ENCODE data around the gene UBE2L5. TPM values are rescaled to one million over a fixed set of nuclear protein-coding genes. Genes with fewer than 3 reads are reported as not detected.

The UBE2L5 gene
- total RNA-seq, 1 experiment from 2014 or later: not detected

DNA sequence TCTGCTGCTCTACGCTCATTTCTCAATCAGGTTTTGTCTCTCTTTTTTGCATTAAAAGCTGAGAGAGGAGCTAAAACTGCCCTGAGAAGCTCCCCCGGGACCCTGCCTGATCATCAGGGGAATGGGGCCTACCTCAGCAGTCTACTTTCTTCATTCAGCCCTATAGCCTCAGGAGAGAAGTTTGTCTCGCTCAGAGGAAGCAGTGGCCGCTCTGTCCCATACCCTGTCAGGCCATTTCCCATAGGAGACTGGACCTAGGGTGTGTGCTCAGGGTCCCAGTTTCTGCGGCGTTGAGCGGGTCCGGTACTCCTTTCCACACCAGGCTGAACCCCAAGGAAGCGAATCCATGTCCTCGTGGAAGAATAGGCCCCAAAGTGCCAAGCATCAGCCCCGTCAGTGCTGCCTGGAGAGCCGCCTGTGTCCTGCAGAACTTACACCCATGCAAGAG is 21.7 kb downstream of the UBE2L5 start:
- intact Hi-C loops (cut with micrococcal nuclease): no loop called here
- no peaks in the 10 kb centered on the region for H4K20me1 ChIP-seq (ENCODE audit: low read length)
- H3K4me1 ChIP-seq (ENCODE audit: insufficient read depth, low read length): no peaks in the 10 kb centered on the region; the same call in 1 of the 2 replicates
- no peaks in the 10 kb centered on the region for H3K27me3 ChIP-seq (ENCODE audit: low read length)
- no peak overlapping the region for H3K4me2 ChIP-seq (ENCODE audit: low read length)
- ChIA-PET POLR2A (ENCODE audit: unreplicated experiment) (no interaction called here), CTCF (no interaction called here)
- no peaks in the 10 kb centered on the region for H3K9me3 ChIP-seq (ENCODE audit: low read length)
- no TSS peak for BruUV-seq (replicated peaks)
- no peak for DNase-seq
- H3K36me3 ChIP-seq (ENCODE audit: low read depth, low read length): no peaks in the 10 kb centered on the region
- no peak overlapping the region for H3K27ac ChIP-seq (ENCODE audit: low read length)
- no peaks in the 10 kb centered on the region for H3F3A ChIP-seq (ENCODE audit: low read length, unreplicated experiment)
- no peak for ATAC-seq
- no peak overlapping the region for H2AFZ ChIP-seq (ENCODE audit: low read length)
- H3K9me2 ChIP-seq (replicated peaks; ENCODE audit: low read length): no peaks in the 10 kb centered on the region
- no peak overlapping the region for H3K4me3 ChIP-seq (ENCODE audit: low read length)
- no peaks in the 10 kb centered on the region for H3K79me2 ChIP-seq (ENCODE audit: low read length)
- TF ChIP-seq EZH2phosphoT487 (IDR thresholded peaks at IDR 0.05; ENCODE audit: borderline replicate concordance, low read length): no peak
- no peak overlapping the region for H3K9ac ChIP-seq (ENCODE audit: low read length)

- ATAC-seq (no peak), DNase-seq (no peak)
- no peaks in the 10 kb centered on the region for H3K9me3 ChIP-seq (ENCODE audit: low read length)
- ChIA-PET POLR2A (ENCODE audit: unreplicated experiment) (no interaction called here), CTCF (no interaction called here)
- H4K20me1 ChIP-seq (ENCODE audit: low read length): no peaks in the 10 kb centered on the region
- H3K36me3 ChIP-seq (ENCODE audit: low read depth, low read length): no peaks in the 10 kb centered on the region
- BruUV-seq (replicated peaks): no TSS peak
- H2AFZ ChIP-seq (ENCODE audit: low read length): no peak overlapping the region
- H3K27ac ChIP-seq (ENCODE audit: low read length): no peak overlapping the region
- TF ChIP-seq CTCF (conservative IDR thresholded peaks at IDR 0.05; ENCODE audit: low read depth, low read length) (no peak), EZH2phosphoT487 (IDR thresholded peaks at IDR 0.05; ENCODE audit: borderline replicate concordance, low read length) (no peak)
- intact Hi-C loops (cut with micrococcal nuclease): no loop called here
- H3K79me2 ChIP-seq (ENCODE audit: low read length): no peaks in the 10 kb centered on the region
- H3K4me3 ChIP-seq (ENCODE audit: low read length): no peak overlapping the region
- H3K4me1 ChIP-seq (ENCODE audit: insufficient read depth, low read length): no peaks in the 10 kb centered on the region; the same call in 1 of the 2 replicates
- no peaks in the 10 kb centered on the region for H3F3A ChIP-seq (ENCODE audit: low read length, unreplicated experiment)
- H3K4me2 ChIP-seq (ENCODE audit: low read length): no peak overlapping the region
- no peak overlapping the region for H3K9ac ChIP-seq (ENCODE audit: low read length)
- no peaks in the 10 kb centered on the region for H3K9me2 ChIP-seq (replicated peaks; ENCODE audit: low read length)
- no peaks in the 10 kb centered on the region for H3K27me3 ChIP-seq (ENCODE audit: low read length)
These were observed 23.8 kb downstream of the UBE2L5 start for GRCh38 chr13:30446126-30446500.

GRCh38 chr13:30448441-30448840 is 26.1 kb downstream of the UBE2L5 start:
- no TSS peak for BruUV-seq (replicated peaks)
- POLR2A ChIA-PET (ENCODE audit: unreplicated experiment): interaction anchor here (0.6 to 0.7 kb wide), 2 partner anchors 26 to 107 kb away, joined by 7 to 8 read pairs; no protein-coding TSS in a partner anchor
- TF ChIP-seq EZH2 (IDR thresholded peaks at IDR 0.05; ENCODE audit: low read length, unreplicated experiment): no peak
- TF ChIP-seq CTCF (conservative IDR thresholded peaks at IDR 0.05; ENCODE audit: low read depth, low read length): no peak
- TF ChIP-seq EZH2phosphoT487 (IDR thresholded peaks at IDR 0.05; ENCODE audit: borderline replicate concordance, low read length): no peak
- Histone ChIP-seq H2AFZ (ENCODE audit: low read length) (no peak overlapping the region), H4K20me1 (ENCODE audit: low read length) (no peaks in the 10 kb centered on the region), H3K4me2 (ENCODE audit: low read length) (no peak overlapping the region), H3K9me3 (ENCODE audit: low read length) (no peaks in the 10 kb centered on the region), H3K4me3 (ENCODE audit: low read length) (no peak overlapping the region), H3K9me2 (replicated peaks; ENCODE audit: low read length) (no peaks in the 10 kb centered on the region), H3K36me3 (ENCODE audit: low read depth, low read length) (no peaks in the 10 kb centered on the region), H3K27me3 (ENCODE audit: low read length) (no peaks in the 10 kb centered on the region), H3K4me1 (ENCODE audit: insufficient read depth, low read length) (no peaks in the 10 kb centered on the region), H3F3A (ENCODE audit: low read length, unreplicated experiment) (no peaks in the 10 kb centered on the region), H3K27ac (ENCODE audit: low read length) (no peak overlapping the region), H3K9ac (ENCODE audit: low read length) (no peak overlapping the region), H3K79me2 (ENCODE audit: low read length) (no peaks in the 10 kb centered on the region)
- ATAC-seq (no peak), DNase-seq (no peak)
- CTCF ChIA-PET: no interaction called here
- intact Hi-C loops (cut with micrococcal nuclease): no loop called here

Measured in PC-3 (cell line).